Diencephalon (tissue), 1 donor: ENCODE measurements around the gene RAP2B. TPM values are rescaled to one million over a fixed set of nuclear protein-coding genes. Genes with fewer than 3 reads are reported as not detected.

Source experiments
- total RNA-seq: library from RNA; depleted of rRNA; stranded (reverse); fragments of >200 nt; gene quantifications from one replicate; pipeline ENCODE4 v1.2.3, GENCODE V29; 2014

Gene RAP2B
- 22.6 TPM for total RNA-seq

DNA sequence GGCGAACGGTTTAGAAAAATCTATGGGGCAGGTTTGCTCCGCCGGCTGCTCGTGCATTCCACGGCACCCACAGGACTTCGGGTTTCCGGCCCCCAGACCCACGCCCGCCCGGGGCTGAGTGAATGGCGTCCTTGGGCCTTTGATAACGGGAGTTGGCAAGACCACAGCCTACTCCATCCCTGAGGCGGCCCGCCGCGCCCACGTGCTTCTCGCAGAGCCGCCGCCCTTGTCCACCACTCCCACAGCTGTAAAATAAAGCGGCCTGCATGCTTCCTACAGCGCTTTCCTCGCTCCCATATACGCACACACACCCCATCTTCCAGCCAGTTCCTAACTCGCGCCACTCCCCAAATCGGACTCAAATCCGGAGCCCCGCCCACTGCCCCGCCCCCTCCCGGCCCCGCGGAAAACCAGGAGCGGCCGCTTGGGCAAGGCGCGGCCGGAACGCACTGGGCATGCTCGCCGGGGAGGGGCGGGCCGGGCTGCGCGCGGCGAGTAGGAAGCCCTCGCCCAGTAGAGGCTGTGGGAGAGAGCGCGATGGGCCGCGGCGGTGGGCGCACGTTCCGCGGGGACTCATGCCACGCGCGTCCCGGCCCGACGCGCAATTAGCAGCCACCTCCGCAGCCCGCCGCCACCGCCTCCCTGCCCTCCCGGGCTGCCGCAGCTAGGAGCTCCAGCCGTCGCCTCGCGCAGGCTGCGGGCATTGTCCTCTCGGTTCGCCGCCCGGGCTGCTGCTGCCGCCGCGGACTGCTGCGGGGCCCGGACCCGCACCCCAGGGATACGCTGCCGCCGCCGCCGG is at the start of gene RAP2B:
TSS of gene RAP2B (plus strand) at position 513 of the 799 bp plus-strand sequence. CDS start 468 bp downstream, outside the sequence.

